SH-SY5Y (cell line): Measurements from ENCODE around the gene STEAP4.

ENCODE experiments used
- GATA2 ChIP-seq: IDR thresholded peaks from 2 replicates; pipeline ENCODE4 v1.6.1; 2011; ENCODE audit warnings: mild to moderate bottlenecking, low read depth, low read length
- GATA3 ChIP-seq: IDR thresholded peaks from 2 replicates; pipeline ENCODE4 v1.6.1; 2011; ENCODE audit warnings: low read depth, mild to moderate bottlenecking, low read length, moderate library complexity

STEAP4 gene

GRCh38 chr7:88267421-88267820, 39.3 kb downstream of the STEAP4 start:
- TF ChIP-seq GATA3 (no peak), GATA2 (no peak)

- no peak for TF ChIP-seq GATA2
Observed at GRCh38 chr7:88262562-88262961, 44.1 kb downstream of the STEAP4 start.

- peak; percentile 89 for TF ChIP-seq GATA3
- peak; percentile 35; the same call in 1 of the 2 replicates for TF ChIP-seq GATA2
Observed at GRCh38 chr7:88260719-88261118, 46.0 kb downstream of the STEAP4 start.

GRCh38 chr7:88259656-88260380, 46.9 kb downstream of the STEAP4 start:
- TF ChIP-seq GATA2 (no peak), GATA3 (no peak)

GRCh38 chr7:88256906-88257305, 49.8 kb downstream of the STEAP4 start:
- TF ChIP-seq GATA2 (no peak), GATA3 (no peak)

- TF ChIP-seq GATA3 (no peak), GATA2 (no peak)
Observed at GRCh38 chr7:88254721-88255424, 51.8 kb downstream of the STEAP4 start.

GRCh38 chr7:88253640-88254039, 53.1 kb downstream of the STEAP4 start:
- no peak for TF ChIP-seq GATA3
- TF ChIP-seq GATA2: no peak

- TF ChIP-seq GATA3 (no peak), GATA2 (peak; percentile 21; the same call in 1 of the 2 replicates)
Observed at GRCh38 chr7:88244258-88244657, 62.4 kb downstream of the STEAP4 start.

- no peak for TF ChIP-seq GATA3
- TF ChIP-seq GATA2: no peak
Observed at GRCh38 chr7:88243345-88243909, 63.3 kb downstream of the STEAP4 start.

GRCh38 chr7:88239852-88240251, 66.8 kb downstream of the STEAP4 start:
- TF ChIP-seq GATA2 (no peak), GATA3 (no peak)

- TF ChIP-seq GATA2: no peak
- no peak for TF ChIP-seq GATA3
Observed at GRCh38 chr7:88233828-88234227, 72.9 kb downstream of the STEAP4 start.

- no peak for TF ChIP-seq GATA2
- no peak for TF ChIP-seq GATA3
Observed at GRCh38 chr7:88230646-88231045, 76.0 kb downstream of the STEAP4 start.

- no peak for TF ChIP-seq GATA2
- TF ChIP-seq GATA3: no peak
Observed at GRCh38 chr7:88229302-88229995, 77.2 kb downstream of the STEAP4 start.

GRCh38 chr7:88226886-88227516, 79.7 kb downstream of the STEAP4 start:
- TF ChIP-seq GATA3: no peak
- no peak for TF ChIP-seq GATA2

GRCh38 chr7:88226201-88226600, 80.5 kb downstream of the STEAP4 start:
- TF ChIP-seq GATA2 (no peak), GATA3 (no peak)
